Measurements from ENCODE around the gene MAP2K3. TPM values are rescaled to one million over a fixed set of nuclear protein-coding genes. Genes with fewer than 3 reads are reported as not detected.

Gene MAP2K3
- total and polyA plus RNA-seq, 12 donors = 6.4 to 64.8 (median 32.2) TPM

DNA sequence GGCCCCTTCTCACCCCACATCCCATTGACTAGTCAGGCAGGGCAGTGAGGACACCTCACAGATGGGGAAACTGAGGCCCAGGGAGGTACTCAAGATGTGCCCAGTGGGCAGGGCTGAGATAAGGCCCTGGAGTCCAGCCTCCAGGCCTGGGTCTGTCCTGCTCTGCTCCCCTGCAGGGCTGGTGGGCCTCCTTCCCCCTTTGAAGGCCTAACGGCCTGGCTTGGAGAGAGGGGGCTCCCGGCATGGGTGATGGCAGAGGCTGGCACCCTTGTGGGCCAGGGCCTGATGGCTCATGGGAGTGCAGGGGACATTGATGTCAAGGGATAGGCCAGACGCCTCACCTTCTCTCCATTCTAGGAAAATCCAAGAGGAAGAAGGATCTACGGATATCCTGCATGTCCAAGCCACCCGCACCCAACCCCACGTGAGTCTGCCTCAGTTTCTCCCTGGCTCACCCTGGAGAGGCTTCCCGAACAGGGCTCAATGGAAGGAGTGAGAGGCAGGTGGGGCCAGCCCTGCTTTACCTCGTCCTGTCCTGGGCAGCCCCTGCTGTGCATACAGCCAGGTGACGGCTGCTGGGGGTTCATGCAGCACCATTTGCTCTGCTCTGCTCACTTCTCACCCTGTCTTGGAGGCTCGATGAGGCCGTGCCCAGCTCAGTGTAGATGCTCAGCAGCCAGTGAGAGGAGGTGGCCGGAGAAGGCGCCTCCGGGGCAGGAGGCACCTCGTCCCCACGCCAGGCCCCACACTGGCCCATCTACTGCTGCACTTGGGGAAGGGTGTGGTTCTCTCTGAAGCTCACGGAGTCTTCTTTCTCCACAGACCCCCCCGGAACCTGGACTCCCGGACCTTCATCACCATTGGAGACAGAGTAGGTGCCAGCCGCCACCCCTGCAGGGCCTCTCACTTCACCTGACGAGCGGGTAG is 13.8 kb downstream of the MAP2K3 start:
- Histone ChIP-seq H3K4me1 (replicated peaks in 1 of 2) (peaks cover 0 to 6% of the 10 kb centered on the region in 2 donors), H3K4me3 (no peak overlapping the region), H3K9me3 (replicated peaks in 1 of 3) (no peaks in the 10 kb centered on the region), H3K27me3 (no peaks in the 10 kb centered on the region), H3K36me3 (replicated peaks in 1 of 2) (peaks cover 0 to 48% of the 10 kb centered on the region in 2 donors), H3K27ac (peak overlapping the region in 1 of 5 donors; percentile 39)
- intact Hi-C loops (cut with DNase I) = no loop called here
- 65 to 79% (median 73%) methylated on average over 21 to 22 of the region's 22 CpGs for WGBS, 4 donors
- DNase-seq = no peak
- TF ChIP-seq, protein P1, sequence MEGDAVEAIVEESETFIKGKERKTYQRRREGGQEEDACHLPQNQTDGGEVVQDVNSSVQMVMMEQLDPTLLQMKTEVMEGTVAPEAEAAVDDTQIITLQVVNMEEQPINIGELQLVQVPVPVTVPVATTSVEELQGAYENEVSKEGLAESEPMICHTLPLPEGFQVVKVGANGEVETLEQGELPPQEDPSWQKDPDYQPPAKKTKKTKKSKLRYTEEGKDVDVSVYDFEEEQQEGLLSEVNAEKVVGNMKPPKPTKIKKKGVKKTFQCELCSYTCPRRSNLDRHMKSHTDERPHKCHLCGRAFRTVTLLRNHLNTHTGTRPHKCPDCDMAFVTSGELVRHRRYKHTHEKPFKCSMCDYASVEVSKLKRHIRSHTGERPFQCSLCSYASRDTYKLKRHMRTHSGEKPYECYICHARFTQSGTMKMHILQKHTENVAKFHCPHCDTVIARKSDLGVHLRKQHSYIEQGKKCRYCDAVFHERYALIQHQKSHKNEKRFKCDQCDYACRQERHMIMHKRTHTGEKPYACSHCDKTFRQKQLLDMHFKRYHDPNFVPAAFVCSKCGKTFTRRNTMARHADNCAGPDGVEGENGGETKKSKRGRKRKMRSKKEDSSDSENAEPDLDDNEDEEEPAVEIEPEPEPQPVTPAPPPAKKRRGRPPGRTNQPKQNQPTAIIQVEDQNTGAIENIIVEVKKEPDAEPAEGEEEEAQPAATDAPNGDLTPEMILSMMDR (IDR thresholded peaks at IDR 0.05) = no peak
- no peak for TF ChIP-seq POLR2A (IDR thresholded peaks at IDR 0.05)

DNA sequence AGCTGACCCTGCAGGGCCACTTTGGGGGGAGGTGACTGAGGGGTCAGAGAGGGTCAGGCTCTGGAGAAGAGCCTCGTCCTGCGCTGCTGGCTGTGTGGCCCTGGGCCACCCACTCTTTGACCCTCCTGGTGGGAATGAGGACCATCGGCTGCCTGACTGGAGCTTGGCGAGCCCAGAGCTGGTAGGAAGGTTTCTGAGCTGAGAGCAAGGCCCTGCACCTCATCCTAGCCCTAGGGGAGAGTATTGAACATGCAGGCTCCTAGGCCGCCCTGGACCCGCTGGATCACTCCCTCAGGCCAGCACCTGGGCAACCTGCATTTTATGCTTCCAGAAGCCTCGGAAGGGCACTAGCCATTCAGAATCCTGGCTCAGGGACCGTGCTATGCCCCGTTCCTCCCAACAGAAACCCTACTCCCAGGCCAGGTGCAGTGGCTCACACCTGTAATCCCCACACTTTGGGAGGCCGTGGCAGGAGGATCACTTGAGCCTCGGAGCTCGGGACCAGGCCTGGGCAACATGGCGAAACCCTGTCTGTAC is 14.5 kb downstream of the MAP2K3 start:
- 60 to 78% (median 67%) methylated on average over 12 to 13 of the region's 13 CpGs for WGBS, 4 donors
- Histone ChIP-seq H3K9me3 (replicated peaks in 1 of 3) (no peaks in the 10 kb centered on the region), H3K4me3 (no peak overlapping the region), H3K36me3 (replicated peaks in 1 of 2) (peaks cover 0 to 56% of the 10 kb centered on the region in 2 donors), H3K27ac (no peak overlapping the region), H3K27me3 (no peaks in the 10 kb centered on the region), H3K4me1 (replicated peaks in 1 of 2) (peaks cover 0 to 6% of the 10 kb centered on the region in 2 donors)
- intact Hi-C loops (cut with DNase I) = no loop called here
- TF ChIP-seq, protein P1 (IDR thresholded peaks at IDR 0.05) = no peak
- no peak for TF ChIP-seq POLR2A (IDR thresholded peaks at IDR 0.05)
- DNase-seq = no peak

DNA sequence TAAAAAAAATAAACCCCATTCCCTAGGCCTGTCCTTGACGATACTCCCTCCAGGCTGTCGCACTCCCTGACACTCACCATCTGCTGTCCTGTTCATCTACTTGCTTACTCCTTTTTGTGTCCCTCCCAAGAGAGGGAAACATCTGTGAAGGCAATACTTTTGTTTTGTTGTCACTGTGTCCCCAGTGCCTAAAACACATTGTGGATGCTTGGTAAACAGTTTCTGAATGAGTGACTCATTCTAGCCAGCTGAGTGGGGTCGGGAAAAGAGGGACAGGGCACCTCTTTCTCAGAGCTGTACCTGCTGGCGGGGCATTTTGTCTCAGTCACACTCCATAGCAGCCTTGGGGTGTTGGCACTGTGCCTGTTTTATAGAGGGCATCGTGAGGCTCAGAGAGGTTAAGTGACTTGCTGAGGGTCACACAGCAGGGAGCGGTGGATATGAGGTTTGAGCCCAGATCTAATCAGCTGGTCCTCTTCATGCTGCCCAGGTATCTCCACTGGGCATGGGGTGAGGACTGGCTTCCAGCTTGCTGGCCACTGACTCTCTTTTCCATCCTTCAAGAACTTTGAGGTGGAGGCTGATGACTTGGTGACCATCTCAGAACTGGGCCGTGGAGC is 15.6 kb downstream of the MAP2K3 start:
- peaks cover 0 to 64% of the 10 kb centered on the region in 2 donors for H3K36me3 ChIP-seq (replicated peaks in 1 of 2)

More for the DNA sequence above, 15.6 kb downstream of the MAP2K3 start:
- TF ChIP-seq, protein P1 (IDR thresholded peaks at IDR 0.05) = no peak
- no peak for TF ChIP-seq POLR2A (IDR thresholded peaks at IDR 0.05)
- H3K27me3 ChIP-seq = no peaks in the 10 kb centered on the region
- intact Hi-C loops (cut with DNase I) = no loop called here
- H3K4me1 ChIP-seq (replicated peaks in 1 of 2) = peaks cover 0 to 6% of the 10 kb centered on the region in 2 donors
- no peak overlapping the region for H3K4me3 ChIP-seq
- 52 to 60% (median 55%) methylated on average over 7 of the region's 7 CpGs for WGBS, 4 donors
- H3K9me3 ChIP-seq (replicated peaks in 1 of 3) = no peaks in the 10 kb centered on the region
- no peak overlapping the region for H3K27ac ChIP-seq
- no peak for DNase-seq

Measured in adrenal gland (tissue), 12 donors.